Stimulated activated CD8-positive, alpha-beta memory T cell treated with anti-CD3 and anti-CD28 coated beads, Interleukin-12 subunit alpha, Interleukin-12 subunit beta, amount 100 ng/mL, for 1 hour (primary cell): ENCODE data around the gene C16orf74.

Experiments
- DNase-seq: peaks from one replicate; pipeline ENCODE4 v3.0.0-alpha.2; 2020; ENCODE audit warnings: low read depth

Gene C16orf74

GRCh38 chr16:85750827-85751697, at the start of gene C16orf74:
Gene C16orf74 (minus strand): TSS chr16:85751096. CDS start chr16:85735217, 15,879 bp downstream.
- DNase-seq = no peak

- DNase-seq = no peak
These were observed 49.4 kb upstream of the C16orf74 start for GRCh38 chr16:85800321-85800669.

GRCh38 chr16:85799497-85800320, 48.8 kb upstream of the C16orf74 start, which contains the start of the genes COX4I1 and EMC8:
Gene COX4I1 (plus strand): TSS chr16:85799695. CDS start chr16:85801206, 1,511 bp downstream.
Gene EMC8 (minus strand): TSS chr16:85799544. CDS start chr16:85799295, 249 bp downstream.
- peak; percentile 85 for DNase-seq

DNA sequence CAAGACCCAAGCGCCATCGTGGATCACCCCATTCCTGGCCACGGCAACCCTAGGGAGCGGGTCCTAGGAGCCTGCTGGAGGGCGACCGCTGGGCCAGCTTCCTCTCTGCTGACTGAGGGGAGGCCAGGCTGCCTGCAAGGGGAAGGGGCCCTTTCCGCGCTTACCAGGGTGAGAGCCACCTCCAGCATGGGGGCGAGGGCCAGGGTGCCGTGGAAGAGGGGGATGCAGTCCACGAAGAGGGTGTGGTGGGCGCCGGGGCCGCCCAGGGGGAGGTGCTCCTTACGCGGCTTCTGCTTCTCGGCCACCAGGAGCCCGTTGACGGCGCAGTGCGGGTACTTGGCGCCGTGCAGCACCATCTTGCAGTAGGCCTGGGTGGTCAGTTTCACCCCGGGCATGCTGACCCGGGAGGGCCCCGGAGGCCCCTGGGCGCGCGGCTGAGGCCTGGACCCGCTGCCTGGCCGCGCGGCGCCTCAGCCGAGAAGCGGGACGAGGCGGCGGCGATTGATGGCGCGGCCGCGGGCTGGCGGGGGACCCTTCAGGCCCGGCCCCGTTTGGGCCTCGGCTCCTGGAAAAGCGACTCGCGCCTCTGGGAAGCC, 48.1 kb upstream of the C16orf74 start:
- DNase-seq = no peak

GRCh38 chr16:85798283-85798776, 47.4 kb upstream of the C16orf74 start:
- no peak for DNase-seq

GRCh38 chr16:85796599-85796998, 45.7 kb upstream of the C16orf74 start:
- no peak for DNase-seq

GRCh38 chr16:85796152-85796551, 45.3 kb upstream of the C16orf74 start:
- DNase-seq = no peak

GRCh38 chr16:85794696-85795095, 43.8 kb upstream of the C16orf74 start:
- no peak for DNase-seq

- no peak for DNase-seq
These were observed 42.9 kb upstream of the C16orf74 start for GRCh38 chr16:85793662-85794298.

DNA sequence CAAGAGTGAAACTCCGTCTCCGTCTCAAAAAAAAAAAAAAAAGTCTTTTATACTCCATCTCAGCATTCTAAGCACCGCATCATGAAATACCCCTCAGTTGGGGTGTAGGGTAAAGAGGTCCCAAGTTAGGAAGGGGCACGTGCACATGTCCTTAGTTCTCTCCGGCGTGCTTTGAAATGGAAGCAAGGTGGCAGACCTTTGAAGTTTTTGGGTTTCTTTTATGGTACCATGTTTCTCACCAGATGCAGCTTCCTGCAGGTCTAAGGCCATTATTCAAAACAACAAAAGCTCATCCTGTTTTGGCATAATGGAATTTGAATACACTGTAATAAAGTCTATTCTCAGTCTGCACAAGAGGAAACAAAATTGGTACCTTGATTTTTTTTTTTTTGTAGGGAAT, 38.9 kb upstream of the C16orf74 start:
- no peak for DNase-seq

DNA sequence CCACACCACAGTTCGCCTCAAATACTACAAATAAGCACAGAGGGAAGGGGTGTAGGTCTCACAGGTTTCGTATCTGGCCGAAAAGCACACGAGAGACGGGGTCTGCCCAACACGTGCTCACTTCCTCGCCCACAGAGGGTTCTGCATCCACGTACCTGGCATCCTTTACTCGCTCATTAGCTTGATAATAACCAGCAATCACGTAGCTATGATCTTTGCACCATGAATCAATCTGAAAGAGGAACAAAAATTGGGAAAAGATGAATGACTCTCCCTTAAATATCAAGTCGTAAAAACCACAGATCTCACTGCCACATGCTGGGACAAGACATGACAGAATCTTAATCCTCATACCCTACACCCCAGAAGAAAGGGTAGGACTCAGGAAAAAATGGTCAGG, 37.9 kb upstream of the C16orf74 start:
- DNase-seq = no peak

- DNase-seq = no peak
These were observed 35.0 kb upstream of the C16orf74 start for GRCh38 chr16:85785927-85786326.

DNA sequence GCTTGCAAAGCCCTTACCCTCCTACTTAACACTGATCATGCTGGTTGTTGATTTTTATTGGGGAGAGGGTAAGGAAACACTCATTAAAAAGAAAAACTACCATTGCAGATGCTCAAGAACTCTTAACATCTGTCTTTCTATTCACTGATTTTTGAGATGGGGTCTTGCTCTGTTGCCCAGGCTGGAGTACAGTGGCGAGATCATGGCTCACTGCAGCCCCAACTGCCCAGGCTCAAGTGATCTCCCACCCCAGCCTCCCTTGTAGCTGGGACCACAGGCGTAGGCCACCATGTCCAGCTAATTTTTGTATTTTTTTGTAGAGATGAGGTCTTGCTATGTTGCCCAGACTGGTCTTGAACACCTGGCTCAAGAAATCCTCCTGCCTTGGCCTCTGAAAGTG, 33.9 kb upstream of the C16orf74 start:
- no peak for DNase-seq

- no peak for DNase-seq
These were observed 32.5 kb upstream of the C16orf74 start for GRCh38 chr16:85783441-85783840.

- DNase-seq = no peak
These were observed 31.6 kb upstream of the C16orf74 start for GRCh38 chr16:85782451-85782850.

GRCh38 chr16:85781695-85782370, 30.9 kb upstream of the C16orf74 start:
- DNase-seq = no peak

GRCh38 chr16:85781156-85781555, 30.3 kb upstream of the C16orf74 start:
- DNase-seq = no peak

GRCh38 chr16:85780281-85780680, 29.4 kb upstream of the C16orf74 start:
- DNase-seq = no peak

DNA sequence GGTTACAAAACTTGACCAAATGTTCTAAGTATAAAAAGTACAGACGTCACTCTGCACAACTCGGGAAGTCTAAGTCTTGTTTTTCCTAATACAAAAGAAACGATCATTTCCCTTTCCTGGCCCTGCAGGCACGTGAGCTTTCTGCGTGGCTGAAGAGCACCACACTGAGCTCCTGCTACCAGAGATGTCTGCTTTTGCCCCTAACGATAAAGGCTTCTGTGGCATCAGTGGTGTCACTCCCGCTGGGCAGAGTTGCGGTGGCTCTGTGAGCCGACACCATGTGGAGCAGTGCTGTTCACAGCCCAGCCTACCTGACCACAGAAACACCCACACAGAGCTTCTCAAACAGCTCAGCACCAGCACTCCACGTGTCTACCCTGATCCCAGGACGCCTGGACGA, 28.0 kb upstream of the C16orf74 start:
- DNase-seq = no peak

GRCh38 chr16:85777583-85778310, 26.9 kb upstream of the C16orf74 start:
- no peak for DNase-seq

DNA sequence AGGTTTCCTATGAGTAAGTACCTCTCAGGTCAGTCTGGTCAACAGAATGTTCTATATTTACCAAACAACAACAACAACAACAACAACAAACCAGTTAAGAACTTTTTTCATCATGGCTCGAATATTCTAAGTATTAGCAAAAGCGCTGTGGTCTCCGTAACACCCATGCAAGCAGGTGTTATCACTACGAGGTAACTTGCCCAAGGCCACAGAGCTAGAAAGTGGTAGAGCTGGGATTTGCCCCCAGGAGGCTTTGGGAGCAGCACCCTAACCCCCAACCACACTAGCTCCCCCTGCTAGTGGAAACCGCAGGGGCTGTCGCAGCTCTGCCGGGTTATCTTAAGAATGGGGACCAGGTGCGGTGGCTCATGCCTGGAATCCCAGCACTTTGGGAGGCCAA, 23.9 kb upstream of the C16orf74 start:
- DNase-seq = no peak
